GM19438 (cell line): ENCODE results near the gene COL12A1.

Experiments used
- ATAC-seq: cut with Tn5 transposase; IDR thresholded peaks from one replicate; pipeline ENCODE4 v1.9.1; 2021; ENCODE audit warnings: low read depth; ENCODE audit not compliant: unreplicated experiment

The COL12A1 gene

GRCh38 chr6:75147512-75147911 lies 58.3 kb downstream of the COL12A1 start:
- ATAC-seq: peak; percentile 92

- ATAC-seq: no peak
Measured at GRCh38 chr6:75145976-75146375, 59.9 kb downstream of the COL12A1 start.

GRCh38 chr6:75145211-75145610 lies 60.6 kb downstream of the COL12A1 start:
- ATAC-seq: no peak

GRCh38 chr6:75144386-75144785 lies 61.5 kb downstream of the COL12A1 start:
- no peak for ATAC-seq

- ATAC-seq: no peak
Measured at GRCh38 chr6:75143191-75143590, 62.7 kb downstream of the COL12A1 start.

GRCh38 chr6:75142721-75143120 lies 63.1 kb downstream of the COL12A1 start:
- no peak for ATAC-seq

GRCh38 chr6:75135876-75136275 lies 70.0 kb downstream of the COL12A1 start:
- no peak for ATAC-seq

- no peak for ATAC-seq
Measured at GRCh38 chr6:75135450-75135849, 70.4 kb downstream of the COL12A1 start.

- no peak for ATAC-seq
Measured at GRCh38 chr6:75130784-75131183, 75.1 kb downstream of the COL12A1 start.

GRCh38 chr6:75128878-75129570 lies 76.8 kb downstream of the COL12A1 start:
- ATAC-seq: no peak

GRCh38 chr6:75126518-75126917 lies 79.3 kb downstream of the COL12A1 start:
- ATAC-seq: no peak

GRCh38 chr6:75124983-75125382 lies 80.9 kb downstream of the COL12A1 start:
- ATAC-seq: no peak

GRCh38 chr6:75124085-75124484 lies 81.8 kb downstream of the COL12A1 start:
- no peak for ATAC-seq

GRCh38 chr6:75118925-75119515 lies 86.8 kb downstream of the COL12A1 start:
- no peak for ATAC-seq

GRCh38 chr6:75117701-75118100 lies 88.2 kb downstream of the COL12A1 start:
- no peak for ATAC-seq

GRCh38 chr6:75116946-75117345 lies 88.9 kb downstream of the COL12A1 start:
- ATAC-seq: no peak

- no peak for ATAC-seq
Measured at GRCh38 chr6:75115481-75115880, 90.4 kb downstream of the COL12A1 start.

GRCh38 chr6:75114806-75115205 lies 91.0 kb downstream of the COL12A1 start:
- no peak for ATAC-seq

GRCh38 chr6:75114195-75114594 lies 91.7 kb downstream of the COL12A1 start:
- no peak for ATAC-seq

GRCh38 chr6:75113446-75113845 lies 92.4 kb downstream of the COL12A1 start:
- no peak for ATAC-seq

GRCh38 chr6:75109765-75110164 lies 96.1 kb downstream of the COL12A1 start:
- ATAC-seq: no peak

- no peak for ATAC-seq
Measured at GRCh38 chr6:75109022-75109421, 96.8 kb downstream of the COL12A1 start.
